ENCODE data around the gene ISX. TPM values are rescaled to one million over a fixed set of nuclear protein-coding genes. Genes with fewer than 3 reads are reported as not detected.
A peak's percentile ranks its signal among the peaks of the same experiment; 100 is the strongest.

ISX gene
- total and polyA plus RNA-seq, 2 experiments from 2014 or later, result not detected

GRCh38 chr22:35102663-35103062 lies 36.7 kb downstream of the ISX start:
- Histone ChIP-seq H3K9ac (no peak overlapping the region), H3F3A (ENCODE audit: insufficient read depth) (no peaks in the 10 kb centered on the region), H3K4me2 (ENCODE audit: unreplicated experiment) (no peak overlapping the region), H3K27me3 (replicated peaks; ENCODE audit: insufficient read depth) (no peaks in the 10 kb centered on the region), H2AFZ (no peak overlapping the region), H3K4me3 (no peak overlapping the region), H3K79me2 (ENCODE audit: insufficient read depth) (no peaks in the 10 kb centered on the region), H3K9me3 (ENCODE audit: low read depth) (no peaks in the 10 kb centered on the region), H3K36me3 (ENCODE audit: low read depth) (no peaks in the 10 kb centered on the region), H4K20me1 (ENCODE audit: insufficient read depth) (no peaks in the 10 kb centered on the region), H3K27ac (no peak overlapping the region), H3K4me1 (ENCODE audit: insufficient read depth) (no peaks in the 10 kb centered on the region), H3K9me2 (ENCODE audit: insufficient read depth) (no peaks in the 10 kb centered on the region)
- DNase-seq, result peak; percentile 16
- 8 to 9% methylated on average over 5 of the region's 5 CpGs for WGBS, 2 experiments (ENCODE audit: low coverage in 1 of 2, low lambda C conversion rate in 2 of 2, missing lambda C conversion rate in 2 of 2)
- in situ Hi-C loops (cut with MboI), result no loop called here
- no peak for TF ChIP-seq EZH2phosphoT487 (IDR thresholded peaks at IDR 0.05; ENCODE audit: insufficient read depth, low read depth)
- TF ChIP-seq EZH2 (IDR thresholded peaks at IDR 0.05; ENCODE audit: insufficient read depth, poor library complexity, severe bottlenecking), result no peak

GRCh38 chr22:35103761-35104160 lies 37.8 kb downstream of the ISX start:
- Histone ChIP-seq H3K4me2 (ENCODE audit: unreplicated experiment) (no peak overlapping the region), H2AFZ (no peak overlapping the region), H3K4me3 (no peak overlapping the region), H3K36me3 (ENCODE audit: low read depth) (no peaks in the 10 kb centered on the region), H3K27ac (no peak overlapping the region), H4K20me1 (ENCODE audit: insufficient read depth) (no peaks in the 10 kb centered on the region), H3F3A (ENCODE audit: insufficient read depth) (no peaks in the 10 kb centered on the region), H3K9me3 (ENCODE audit: low read depth) (no peaks in the 10 kb centered on the region), H3K9ac (no peak overlapping the region), H3K79me2 (ENCODE audit: insufficient read depth) (no peaks in the 10 kb centered on the region), H3K27me3 (replicated peaks; ENCODE audit: insufficient read depth) (no peaks in the 10 kb centered on the region), H3K9me2 (ENCODE audit: insufficient read depth) (no peaks in the 10 kb centered on the region), H3K4me1 (ENCODE audit: insufficient read depth) (no peaks in the 10 kb centered on the region)
- in situ Hi-C loops (cut with MboI), result no loop called here
- WGBS, 2 experiments (ENCODE audit: low coverage in 1 of 2, low lambda C conversion rate in 2 of 2, missing lambda C conversion rate in 2 of 2), result 12 to 16% methylated on average over 6 of the region's 6 CpGs
- TF ChIP-seq EZH2 (IDR thresholded peaks at IDR 0.05; ENCODE audit: insufficient read depth, poor library complexity, severe bottlenecking), result no peak
- no peak for TF ChIP-seq EZH2phosphoT487 (IDR thresholded peaks at IDR 0.05; ENCODE audit: insufficient read depth, low read depth)
- no peak for DNase-seq

DNA sequence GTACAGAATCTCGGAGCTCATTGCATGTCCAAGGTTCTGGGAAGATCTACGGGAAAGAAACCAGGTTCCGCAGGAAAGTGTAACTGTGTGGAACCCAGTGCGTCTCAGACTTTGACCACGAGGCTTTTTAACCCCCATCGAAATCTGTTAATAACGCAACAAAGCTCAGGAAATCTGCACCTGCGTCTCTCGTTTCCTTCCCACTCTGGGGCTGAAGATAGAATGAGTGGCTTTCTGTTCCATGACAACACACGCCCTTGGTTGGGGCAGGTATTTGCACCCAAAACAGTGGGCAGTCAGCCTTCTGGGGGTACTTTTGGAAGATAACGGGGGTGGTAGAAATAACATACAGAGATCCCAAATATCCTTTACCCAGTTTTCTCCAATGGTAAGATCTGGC lies 38.5 kb downstream of the ISX start:
- 35 to 42% methylated on average over 11 of the region's 11 CpGs for WGBS, 2 experiments (ENCODE audit: low coverage in 1 of 2, low lambda C conversion rate in 2 of 2, missing lambda C conversion rate in 2 of 2)
- Histone ChIP-seq H3K9ac (no peak overlapping the region), H4K20me1 (ENCODE audit: insufficient read depth) (no peaks in the 10 kb centered on the region), H3K9me2 (ENCODE audit: insufficient read depth) (no peaks in the 10 kb centered on the region), H3F3A (ENCODE audit: insufficient read depth) (no peaks in the 10 kb centered on the region), H3K27me3 (replicated peaks; ENCODE audit: insufficient read depth) (no peaks in the 10 kb centered on the region), H3K79me2 (ENCODE audit: insufficient read depth) (no peaks in the 10 kb centered on the region), H3K4me3 (no peak overlapping the region), H3K27ac (no peak overlapping the region), H3K4me2 (ENCODE audit: unreplicated experiment) (no peak overlapping the region), H3K4me1 (ENCODE audit: insufficient read depth) (no peaks in the 10 kb centered on the region), H2AFZ (no peak overlapping the region), H3K9me3 (ENCODE audit: low read depth) (no peaks in the 10 kb centered on the region), H3K36me3 (ENCODE audit: low read depth) (no peaks in the 10 kb centered on the region)
- DNase-seq, result no peak
- TF ChIP-seq EZH2phosphoT487 (IDR thresholded peaks at IDR 0.05; ENCODE audit: insufficient read depth, low read depth), result no peak
- no peak for TF ChIP-seq EZH2 (IDR thresholded peaks at IDR 0.05; ENCODE audit: insufficient read depth, poor library complexity, severe bottlenecking)
- in situ Hi-C loops (cut with MboI), result no loop called here

- Histone ChIP-seq H3K79me2 (ENCODE audit: insufficient read depth) (no peaks in the 10 kb centered on the region), H4K20me1 (ENCODE audit: insufficient read depth) (no peaks in the 10 kb centered on the region), H2AFZ (no peak overlapping the region), H3K4me1 (ENCODE audit: insufficient read depth) (no peaks in the 10 kb centered on the region), H3K4me3 (no peak overlapping the region), H3K9me2 (ENCODE audit: insufficient read depth) (no peaks in the 10 kb centered on the region), H3K27me3 (replicated peaks; ENCODE audit: insufficient read depth) (no peaks in the 10 kb centered on the region), H3F3A (ENCODE audit: insufficient read depth) (no peaks in the 10 kb centered on the region), H3K9ac (no peak overlapping the region), H3K27ac (no peak overlapping the region), H3K4me2 (ENCODE audit: unreplicated experiment) (no peak overlapping the region), H3K36me3 (ENCODE audit: low read depth) (no peaks in the 10 kb centered on the region), H3K9me3 (ENCODE audit: low read depth) (no peaks in the 10 kb centered on the region)
- in situ Hi-C loops (cut with MboI), result no loop called here
- 18 to 21% methylated on average over 4 of the region's 4 CpGs for WGBS, 2 experiments (ENCODE audit: low coverage in 1 of 2, low lambda C conversion rate in 2 of 2, missing lambda C conversion rate in 2 of 2)
- TF ChIP-seq EZH2 (IDR thresholded peaks at IDR 0.05; ENCODE audit: insufficient read depth, poor library complexity, severe bottlenecking), result no peak
- no peak for TF ChIP-seq EZH2phosphoT487 (IDR thresholded peaks at IDR 0.05; ENCODE audit: insufficient read depth, low read depth)
- no peak for DNase-seq
Observed at GRCh38 chr22:35109616-35110015, 43.7 kb downstream of the ISX start.

DNA sequence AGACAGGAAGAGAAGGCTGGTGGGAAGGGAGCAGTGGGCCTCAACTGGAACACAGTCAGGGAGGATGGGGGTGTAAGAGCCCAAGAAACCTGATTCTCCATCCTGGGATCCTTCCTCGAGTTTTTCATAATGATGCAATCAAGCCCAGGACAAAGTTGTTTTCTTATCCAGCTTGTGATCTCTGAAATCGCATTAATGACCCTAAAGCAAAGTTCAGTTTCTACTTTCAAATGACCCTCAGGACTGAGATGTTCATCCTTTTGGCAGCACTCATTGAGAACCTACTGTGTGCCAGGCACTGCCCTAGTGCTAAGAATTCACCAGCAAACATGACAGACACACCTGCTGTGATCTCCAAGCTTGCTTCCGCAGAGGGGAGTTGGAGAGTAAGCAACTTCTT lies 45.3 kb downstream of the ISX start:
- no peak overlapping the region for H3K9ac ChIP-seq
- no peak overlapping the region for H3K4me3 ChIP-seq
- H3K9me2 ChIP-seq (ENCODE audit: insufficient read depth), result no peaks in the 10 kb centered on the region
- H3K27me3 ChIP-seq (replicated peaks; ENCODE audit: insufficient read depth), result no peaks in the 10 kb centered on the region
- no peaks in the 10 kb centered on the region for H3F3A ChIP-seq (ENCODE audit: insufficient read depth)
- no peaks in the 10 kb centered on the region for H3K36me3 ChIP-seq (ENCODE audit: low read depth)
- H3K9me3 ChIP-seq (ENCODE audit: low read depth), result no peaks in the 10 kb centered on the region
- in situ Hi-C loops (cut with MboI), result no loop called here
- H3K27ac ChIP-seq, result no peak overlapping the region
- H4K20me1 ChIP-seq (ENCODE audit: insufficient read depth), result no peaks in the 10 kb centered on the region
- no peaks in the 10 kb centered on the region for H3K79me2 ChIP-seq (ENCODE audit: insufficient read depth)
- TF ChIP-seq EZH2phosphoT487 (IDR thresholded peaks at IDR 0.05; ENCODE audit: insufficient read depth, low read depth) (no peak), EZH2 (IDR thresholded peaks at IDR 0.05; ENCODE audit: insufficient read depth, poor library complexity, severe bottlenecking) (no peak)
- 7 to 12% methylated on average over 3 of the region's 3 CpGs for WGBS, 2 experiments (ENCODE audit: low coverage in 1 of 2, low lambda C conversion rate in 2 of 2, missing lambda C conversion rate in 2 of 2)
- no peak overlapping the region for H2AFZ ChIP-seq
- no peaks in the 10 kb centered on the region for H3K4me1 ChIP-seq (ENCODE audit: insufficient read depth)
- no peak overlapping the region for H3K4me2 ChIP-seq (ENCODE audit: unreplicated experiment)
- no peak for DNase-seq
